NB4 (cell line): Measurements from ENCODE around the gene TMEM26.

ENCODE experiments used
- DNase-seq: peaks from one replicate; pipeline ENCODE4 v3.0.0; 2010; ENCODE audit warnings: low read depth
- H3K4me3 ChIP-seq: one replicate; pipeline ENCODE4 v1.5.1; 2011; ENCODE audit warnings: mild to moderate bottlenecking, low read depth, low read length, moderate library complexity
- MYC ChIP-seq: IDR thresholded peaks from 2 replicates; pipeline ENCODE4 v1.6.1; 2011; ENCODE audit warnings: low read depth, low read length
- POLR2A ChIP-seq: IDR thresholded peaks from 2 replicates; pipeline ENCODE4 v1.6.1; 2011; ENCODE audit warnings: mild to moderate bottlenecking; ENCODE audit not compliant: insufficient read length; ENCODE audit errors: extremely low read depth
- TF ChIP-seq, protein P1 (sequence below): IDR thresholded peaks from one replicate; pipeline ENCODE4 v1.5.1; 2012; ENCODE audit warnings: low read depth, low read length
- TF ChIP-seq, protein P2 (sequence below): IDR thresholded peaks from 2 replicates; pipeline ENCODE4 v1.6.1; 2011; ENCODE audit warnings: low read depth, low read length

TMEM26 gene

DNA sequence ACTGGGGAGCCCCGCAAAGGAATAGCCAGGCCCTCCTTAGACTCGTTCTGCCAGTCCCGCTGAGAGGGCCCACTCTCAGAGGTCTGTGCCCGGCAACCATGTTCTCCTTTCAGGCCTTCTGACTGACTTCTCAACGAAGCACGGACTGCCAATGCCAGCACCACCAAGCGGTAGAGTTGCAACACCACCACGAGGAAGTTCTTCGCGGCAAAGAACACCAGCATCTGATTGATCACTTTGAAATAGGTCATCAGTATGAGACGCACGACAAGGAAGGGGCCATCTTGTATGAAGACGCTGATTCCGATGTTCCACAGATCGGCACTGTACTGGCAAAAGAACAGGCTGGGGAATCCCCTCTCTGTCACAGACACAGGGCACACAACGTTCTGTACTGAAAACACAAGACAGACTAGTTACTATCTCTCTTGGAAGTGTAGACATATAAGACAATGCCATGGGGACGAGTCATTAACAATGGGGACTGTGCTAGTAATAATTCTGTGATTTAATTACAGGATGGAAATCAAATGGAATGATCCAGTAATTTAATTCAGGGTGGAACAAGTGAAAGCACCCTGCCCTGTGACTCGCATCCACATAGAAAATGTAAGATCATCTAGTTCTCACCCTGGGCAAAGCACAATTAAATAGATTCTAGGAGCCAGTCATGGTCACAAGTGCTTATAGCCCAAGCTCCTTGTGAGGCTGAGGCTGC lies 42.7 kb downstream of the TMEM26 start:
- TF ChIP-seq, protein P1, sequence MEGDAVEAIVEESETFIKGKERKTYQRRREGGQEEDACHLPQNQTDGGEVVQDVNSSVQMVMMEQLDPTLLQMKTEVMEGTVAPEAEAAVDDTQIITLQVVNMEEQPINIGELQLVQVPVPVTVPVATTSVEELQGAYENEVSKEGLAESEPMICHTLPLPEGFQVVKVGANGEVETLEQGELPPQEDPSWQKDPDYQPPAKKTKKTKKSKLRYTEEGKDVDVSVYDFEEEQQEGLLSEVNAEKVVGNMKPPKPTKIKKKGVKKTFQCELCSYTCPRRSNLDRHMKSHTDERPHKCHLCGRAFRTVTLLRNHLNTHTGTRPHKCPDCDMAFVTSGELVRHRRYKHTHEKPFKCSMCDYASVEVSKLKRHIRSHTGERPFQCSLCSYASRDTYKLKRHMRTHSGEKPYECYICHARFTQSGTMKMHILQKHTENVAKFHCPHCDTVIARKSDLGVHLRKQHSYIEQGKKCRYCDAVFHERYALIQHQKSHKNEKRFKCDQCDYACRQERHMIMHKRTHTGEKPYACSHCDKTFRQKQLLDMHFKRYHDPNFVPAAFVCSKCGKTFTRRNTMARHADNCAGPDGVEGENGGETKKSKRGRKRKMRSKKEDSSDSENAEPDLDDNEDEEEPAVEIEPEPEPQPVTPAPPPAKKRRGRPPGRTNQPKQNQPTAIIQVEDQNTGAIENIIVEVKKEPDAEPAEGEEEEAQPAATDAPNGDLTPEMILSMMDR: no peak
- no peak for TF ChIP-seq MYC
- TF ChIP-seq POLR2A: no peak
- TF ChIP-seq, protein P2, sequence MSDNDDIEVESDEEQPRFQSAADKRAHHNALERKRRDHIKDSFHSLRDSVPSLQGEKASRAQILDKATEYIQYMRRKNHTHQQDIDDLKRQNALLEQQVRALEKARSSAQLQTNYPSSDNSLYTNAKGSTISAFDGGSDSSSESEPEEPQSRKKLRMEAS: no peak
- no peak overlapping the region for H3K4me3 ChIP-seq
- no peak for DNase-seq

DNA sequence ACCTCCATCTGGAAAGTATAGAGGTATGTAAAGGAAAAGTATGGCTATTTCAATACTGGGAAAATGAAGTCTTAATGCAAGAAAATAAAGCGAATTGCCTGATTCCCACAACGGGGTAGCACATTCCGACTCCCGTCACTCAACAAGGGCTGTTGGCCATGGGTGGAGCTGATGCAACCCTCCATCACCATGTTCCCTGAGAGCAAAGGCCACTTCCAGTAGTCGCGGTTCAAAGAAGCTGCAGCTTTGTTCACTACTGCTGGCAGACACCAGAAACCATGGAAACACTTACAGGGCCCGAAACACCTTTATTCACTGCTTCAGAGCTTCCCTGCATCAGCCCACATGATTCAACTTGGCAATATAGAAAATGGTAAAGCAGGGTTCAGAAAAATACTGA lies 44.0 kb downstream of the TMEM26 start:
- H3K4me3 ChIP-seq: no peak overlapping the region
- TF ChIP-seq, protein P1: no peak
- TF ChIP-seq MYC (no peak), POLR2A (no peak)
- TF ChIP-seq, protein P2: no peak
- no peak for DNase-seq

DNA sequence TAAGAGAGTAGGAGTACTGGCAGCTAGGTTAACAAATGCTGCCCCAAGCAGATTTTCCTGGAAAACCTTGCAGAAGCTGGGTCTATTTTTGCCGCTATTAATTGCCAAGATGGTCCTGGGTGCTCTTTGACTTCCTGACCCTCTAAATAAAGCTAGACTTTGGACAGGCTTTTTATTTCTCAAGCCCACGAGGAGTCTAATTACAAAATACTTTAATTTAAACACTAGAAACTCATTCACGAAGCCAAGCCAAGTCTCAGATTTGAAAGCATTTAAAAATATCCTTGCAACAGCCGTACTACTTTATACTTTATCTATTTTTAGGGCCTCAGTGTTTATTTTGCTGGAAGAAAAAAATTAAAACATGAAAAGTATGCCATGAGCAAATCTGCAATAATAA lies 45.1 kb downstream of the TMEM26 start:
- no peak for DNase-seq
- H3K4me3 ChIP-seq: no peak overlapping the region
- no peak for TF ChIP-seq POLR2A
- TF ChIP-seq, protein P2: no peak
- TF ChIP-seq, protein P1: no peak
- TF ChIP-seq MYC: no peak

DNA sequence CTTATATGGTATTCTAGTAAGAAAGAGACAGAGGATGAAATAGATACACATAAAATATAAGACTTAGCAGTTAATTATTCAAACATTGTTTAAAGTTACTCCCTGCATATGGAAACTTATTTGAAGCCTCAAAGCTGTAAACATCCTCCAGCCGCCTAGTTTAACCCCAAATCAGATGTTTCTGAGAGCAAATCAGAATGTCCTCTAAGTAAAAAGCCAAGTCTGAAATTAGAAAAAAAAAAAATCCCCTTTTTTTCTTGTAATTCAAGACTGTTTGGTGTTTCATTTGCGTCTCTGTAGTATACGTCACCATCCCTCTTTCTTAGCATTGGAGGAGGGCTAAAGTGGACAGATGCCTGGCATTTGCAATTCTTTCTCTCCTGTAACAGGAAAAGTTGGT lies 46.4 kb downstream of the TMEM26 start:
- TF ChIP-seq, protein P1: no peak
- TF ChIP-seq MYC (no peak), POLR2A (no peak)
- TF ChIP-seq, protein P2: no peak
- H3K4me3 ChIP-seq: no peak overlapping the region
- DNase-seq: no peak

DNA sequence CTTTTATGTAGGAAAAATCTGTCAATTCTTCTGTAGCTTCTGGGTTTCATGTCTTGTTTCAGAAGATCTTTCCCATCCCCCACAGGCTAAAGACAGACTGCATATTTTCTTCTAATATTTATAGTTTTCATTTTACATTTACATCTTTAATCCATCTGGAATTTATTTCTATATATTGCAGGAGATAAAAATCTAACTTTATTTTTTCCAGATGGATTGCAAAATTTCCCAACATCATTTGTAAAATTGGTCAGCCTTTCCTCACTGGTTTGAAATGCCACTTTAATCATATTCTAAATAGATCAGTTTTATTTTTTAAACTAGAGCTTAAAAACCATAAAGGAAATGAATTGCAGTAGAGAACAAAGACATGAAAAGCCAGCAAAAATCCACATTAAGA lies 46.9 kb downstream of the TMEM26 start:
- no peak for DNase-seq
- no peak overlapping the region for H3K4me3 ChIP-seq
- TF ChIP-seq, protein P1: no peak
- TF ChIP-seq POLR2A (no peak), MYC (no peak)
- TF ChIP-seq, protein P2: no peak
